H1 (cell line): ENCODE data around the gene VAMP2. TPM values are rescaled to one million over a fixed set of nuclear protein-coding genes. Genes with fewer than 3 reads are reported as not detected.

ENCODE experiments used
- BRCA1 ChIP-seq: IDR thresholded peaks from 2 replicates; pipeline ENCODE4 v1.6.1; 2012; ENCODE audit warnings: low read depth, low read length, improper control_type of control experiment
- EP300 ChIP-seq, 2 experiments: IDR thresholded peaks; 1 replicate in 1 of 2; 2 replicates in 1 of 2; pipeline ENCODE4 v1.6.1; 2011 to 2012; ENCODE audit warnings: low read depth in 2 of 2, low read length in 2 of 2, mild to moderate bottlenecking in 2 of 2, borderline replicate concordance in 1 of 2, inconsistent platforms in 1 of 2, moderate library complexity in 1 of 2
- POLR2A ChIP-seq, 2 experiments: IDR thresholded peaks; 1 replicate in 1 of 2; 2 replicates in 1 of 2; pipeline ENCODE4 v1.6.1; 2011; ENCODE audit warnings: low read depth in 2 of 2, low read length in 2 of 2, mild to moderate bottlenecking in 2 of 2; ENCODE audit errors: control extremely low read depth in 1 of 2
- SIN3A ChIP-seq, 2 experiments: IDR thresholded peaks in 1 of 2; conservative IDR thresholded peaks in 1 of 2; 2 replicates each; pipeline ENCODE4 v1.6.1; 2011 to 2012; ENCODE audit warnings: low read length in 2 of 2, improper control_type of control experiment in 1 of 2, low read depth in 1 of 2, mild to moderate bottlenecking in 1 of 2
- SRF ChIP-seq: IDR thresholded peaks from 2 replicates; pipeline ENCODE4 v1.6.1; 2011; ENCODE audit warnings: mild to moderate bottlenecking, low read depth, low read length, moderate library complexity
- polyA plus RNA-seq, 7 experiments: library from polyadenylated mRNA; depleted of rRNA in 3 of 7; stranded (reverse) in 5 of 7; unstranded in 2 of 7; fragments of >200 nt in 5 of 7; fragments of 200-250 nt in 2 of 7; gene quantifications; 1 replicate in 5 of 7; 2 replicates in 1 of 7; 4 replicates in 1 of 7; pipeline versions ENCODE4 v1.2.1 to v1.2.3, GENCODE V29; 2011 to 2013; ENCODE audit warnings: missing spikeins in 2 of 7, mixed read lengths in 2 of 7
- total RNA-seq: library from RNA; stranded (reverse); fragmentation: NEBNext Ultra II Directional; extraction: Animal tissue kit (Norgen Biotek cat#: 25700); gene quantifications from 2 replicates; pipeline ENCODE4 v1.2.1, GENCODE V29; 2021

The VAMP2 gene
- total and polyA plus RNA-seq, 2 of the 8 experiments (the other 6 are each of a cell fraction or from before 2014, with no cell fraction given), result 19.3 to 20.5 TPM

DNA sequence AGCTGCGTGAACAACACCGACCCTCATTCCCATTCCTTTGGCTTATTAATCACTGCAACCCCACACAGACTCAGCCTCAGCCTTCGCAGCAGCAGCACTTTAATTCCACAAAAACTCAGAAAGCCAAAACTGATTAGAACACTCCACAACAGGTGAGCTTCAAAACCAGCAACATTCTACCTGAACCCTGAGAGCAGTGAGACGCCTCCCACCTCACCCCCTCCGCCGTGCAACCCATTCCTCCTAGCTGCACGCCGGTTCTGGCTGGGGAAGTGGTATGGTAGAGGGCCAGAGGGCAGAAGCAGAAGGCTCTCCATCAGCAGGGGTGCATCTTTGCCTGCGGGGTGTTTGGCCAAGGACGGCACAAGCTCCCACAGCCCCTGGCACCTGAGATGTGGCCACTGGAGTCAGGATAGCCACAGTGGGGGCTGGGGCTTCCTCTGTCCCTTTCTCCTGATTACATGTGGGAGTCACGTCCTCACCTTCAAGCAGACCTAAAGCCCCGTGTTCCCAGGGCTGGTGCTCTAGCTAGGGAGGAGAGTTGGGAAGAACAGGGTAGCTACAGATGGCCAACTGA is 25.6 kb upstream of the VAMP2 start (continued):
- TF ChIP-seq SIN3A (conservative IDR thresholded peaks at IDR 0.05 in 1 of 2, IDR thresholded peaks at IDR 0.05 in 1 of 2; ENCODE audit: low read depth in 1 of 2, low read length in 2 of 2), result no peak
- no peak for TF ChIP-seq EP300 (IDR thresholded peaks at IDR 0.05; ENCODE audit: borderline replicate concordance in 1 of 2, low read depth in 2 of 2, low read length in 2 of 2)
- no peak for TF ChIP-seq SRF
- no peak for TF ChIP-seq POLR2A (IDR thresholded peaks at IDR 0.05; ENCODE audit: control extremely low read depth in 1 of 2, low read depth in 2 of 2, low read length in 2 of 2)
- TF ChIP-seq BRCA1, result no peak
